Stimulated activated CD4-positive, alpha-beta T cell treated with anti-CD3 and anti-CD28 coated beads, Interleukin-4, amount 100 ng/mL, for 24 hours (primary cell): Measurements from ENCODE around the gene KDM6A.
A peak's percentile ranks its signal among the peaks of the same experiment; 100 is the strongest.
"Not testable (repeated sequence)": the region's sequence is repeated elsewhere in the genome, so short reads cannot be mapped to it uniquely, and the experiment has no call there.

Source experiments
- DNase-seq: peaks from one replicate; pipeline ENCODE4 v3.0.0-alpha.2; 2020

The KDM6A gene

DNA sequence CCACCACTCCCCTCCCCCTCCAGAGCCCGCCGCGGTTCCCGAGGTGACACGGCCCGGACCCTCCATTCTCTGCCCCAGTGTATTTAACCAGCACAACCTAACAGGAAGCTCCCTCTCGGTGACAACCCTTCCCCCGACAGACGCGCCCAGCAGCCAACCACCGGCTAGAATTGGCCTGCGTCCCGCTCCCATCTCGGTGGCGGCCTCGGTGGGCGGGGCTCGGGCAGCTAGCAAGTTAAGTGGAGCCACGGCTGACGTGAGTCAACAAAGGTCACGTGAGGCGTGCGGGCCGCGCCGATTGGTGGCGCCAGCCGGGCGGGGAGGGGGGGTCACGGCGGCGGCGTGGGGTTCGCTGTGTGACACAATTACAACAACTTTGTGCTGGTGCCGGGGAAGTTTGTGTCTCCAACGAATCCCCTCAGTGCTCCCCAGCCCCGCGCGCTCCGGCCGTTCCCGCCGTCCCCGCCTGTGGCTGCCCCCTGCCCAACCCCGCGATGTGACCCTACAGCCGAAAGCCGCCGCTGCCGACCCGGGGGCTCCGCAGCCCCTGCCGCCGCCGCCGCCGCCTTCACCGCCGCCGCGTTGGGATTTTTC, at the start of gene KDM6A:
KDM6A (plus strand) TSS at position 368 of the 594 bp plus-strand sequence. CDS start 364 bp downstream, outside the sequence.
- peak; percentile 95 for DNase-seq

DNA sequence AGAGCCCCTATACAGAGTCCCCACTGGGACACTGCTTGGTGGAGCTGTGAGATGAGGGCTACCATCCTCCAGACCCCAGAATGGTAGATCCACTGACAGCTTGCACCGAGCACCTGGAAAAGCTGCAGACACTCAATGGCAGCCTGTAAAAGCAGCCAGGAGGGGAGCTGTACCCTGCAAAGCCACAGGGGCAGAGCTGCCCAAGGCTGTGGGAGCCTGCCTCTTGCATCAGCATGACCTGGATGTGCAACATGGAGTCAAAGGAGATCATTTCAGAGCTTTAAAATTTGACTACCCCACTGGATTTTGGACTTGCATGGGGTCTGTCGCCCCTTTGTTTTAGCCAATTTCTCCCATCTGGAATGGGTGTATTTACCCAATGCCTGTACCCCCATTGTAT, 49.8 kb upstream of the KDM6A start:
- not testable (repeated sequence) for DNase-seq

DNA sequence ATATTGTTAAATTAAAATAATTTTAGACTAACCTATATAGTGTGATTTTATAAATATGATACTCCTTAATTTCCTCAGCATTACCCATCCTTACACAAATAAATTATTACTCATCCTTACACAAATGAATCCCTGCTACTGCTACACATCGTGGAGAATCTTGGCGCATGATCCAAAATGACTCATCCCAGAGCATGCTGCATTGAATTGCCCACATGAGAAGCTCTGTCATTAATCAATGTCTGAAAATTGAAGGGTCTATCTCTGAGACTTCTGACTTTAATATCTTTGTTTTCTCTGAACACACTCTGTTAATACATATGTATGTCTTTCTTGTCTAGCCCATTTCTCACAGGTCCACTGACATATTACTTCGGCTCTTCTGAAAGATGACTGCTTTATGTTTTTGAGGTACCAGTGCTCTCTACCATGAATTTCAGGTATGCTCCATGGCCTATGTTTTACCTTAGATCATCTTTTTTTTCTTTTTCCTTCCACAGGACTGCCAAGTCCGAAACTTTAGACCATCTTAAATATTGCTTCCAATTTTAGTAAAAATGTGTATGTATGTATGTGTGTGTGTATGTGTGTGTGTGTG, 44.9 kb upstream of the KDM6A start:
- no peak for DNase-seq

GRCh38 chrX:44829832-44830231, 43.2 kb upstream of the KDM6A start:
- no peak for DNase-seq

GRCh38 chrX:44842550-44843317, 30.3 kb upstream of the KDM6A start:
- no peak for DNase-seq

- DNase-seq, result no peak
These were observed 29.7 kb upstream of the KDM6A start for GRCh38 chrX:44843318-44843702.

- DNase-seq, result no peak
These were observed 29.2 kb upstream of the KDM6A start, which contains the start of gene DUSP21 for GRCh38 chrX:44843753-44844152. TSS of gene DUSP21 (plus strand) at chrX:44844021. CDS start at chrX:44844133, 112 bp downstream.

- no peak for DNase-seq
These were observed 28.8 kb upstream of the KDM6A start for GRCh38 chrX:44844204-44844603.

DNA sequence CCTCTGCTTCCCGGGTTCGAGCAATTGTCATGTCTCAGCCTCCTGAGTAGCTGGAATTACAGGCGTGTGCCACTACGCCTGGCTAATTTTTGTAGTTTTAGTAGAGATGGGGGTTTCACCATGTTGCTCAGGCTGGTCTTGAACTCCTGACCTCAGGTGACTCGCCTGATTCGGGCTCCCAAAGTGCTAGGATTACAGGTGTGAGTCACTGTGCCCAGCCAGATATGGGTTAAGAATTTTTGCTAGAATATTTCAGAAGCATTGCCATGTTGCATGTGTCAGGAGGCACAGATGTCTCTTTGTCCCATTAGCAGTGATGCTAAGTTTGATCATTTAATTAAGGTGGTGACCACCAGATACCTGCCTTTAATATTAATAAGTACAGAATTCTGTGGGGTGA, 22.1 kb upstream of the KDM6A start:
- DNase-seq, result not testable (repeated sequence)

DNA sequence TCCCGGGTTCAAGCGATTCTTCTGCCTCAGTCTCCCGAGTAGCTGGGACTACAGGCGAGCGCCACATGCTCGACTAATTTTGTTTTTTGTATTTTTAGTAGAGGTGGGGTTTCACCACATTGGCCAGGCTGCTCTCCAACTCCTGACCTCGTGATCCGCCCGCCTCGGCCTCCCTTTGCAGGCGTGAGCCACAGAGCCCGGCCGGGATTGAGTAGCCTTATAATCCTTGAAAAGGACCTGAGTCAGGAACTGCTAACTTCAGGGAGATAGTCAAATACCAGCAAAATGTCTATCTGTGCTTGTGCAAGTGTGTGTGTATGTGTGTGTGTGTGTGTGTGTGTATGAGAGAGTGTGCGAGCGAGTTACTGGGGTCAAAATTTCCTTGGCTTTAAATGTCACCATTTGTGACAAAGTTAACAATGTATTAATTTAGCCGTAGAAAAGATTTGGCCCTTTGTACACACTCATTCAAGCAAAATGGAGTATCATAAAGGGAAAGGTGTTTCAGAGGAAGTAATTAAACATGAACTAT, 1.8 kb upstream of the KDM6A start:
- no peak for DNase-seq

DNA sequence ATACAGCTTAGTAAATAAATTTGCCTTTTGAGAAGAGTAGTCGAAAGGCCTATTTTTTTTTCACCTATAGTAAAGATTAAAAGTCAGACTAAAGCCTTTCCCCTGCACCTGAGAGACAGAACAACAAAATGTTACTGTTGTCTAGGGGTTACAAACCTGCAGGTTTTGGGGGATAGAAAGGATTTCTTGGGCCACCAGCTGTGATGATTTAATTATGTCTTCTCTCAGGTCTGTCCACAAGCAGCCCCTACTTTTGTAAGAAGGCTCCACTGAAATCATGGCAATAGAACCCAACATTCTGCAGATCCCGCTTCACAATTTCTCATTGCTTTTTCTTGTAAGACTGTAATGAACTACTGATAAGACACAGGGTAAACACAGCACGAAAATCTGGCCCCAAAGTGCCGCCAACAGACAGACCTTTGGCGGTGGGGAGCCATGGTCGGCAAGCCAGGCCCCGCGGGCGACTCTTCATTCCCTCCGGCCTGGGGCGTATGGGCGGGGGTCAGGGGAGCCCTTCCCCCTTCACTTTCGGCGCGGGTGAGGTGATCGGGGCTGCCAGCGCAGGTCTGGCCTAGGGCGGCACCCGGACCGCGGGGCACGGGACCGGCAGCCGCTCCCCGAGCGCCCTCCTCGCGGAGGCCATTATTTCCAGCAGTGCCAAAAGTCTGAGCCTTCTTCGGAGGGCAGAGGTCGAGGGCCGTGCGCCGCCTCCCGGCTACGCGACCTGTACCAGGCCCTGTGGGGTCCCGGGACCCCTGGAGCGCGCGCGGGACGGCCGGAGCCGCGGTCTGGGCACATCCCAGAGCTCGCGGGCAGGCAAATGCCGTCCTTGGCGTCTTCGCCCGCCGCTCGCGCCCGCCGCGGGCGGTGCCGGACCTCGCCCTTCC, 812 bp upstream of the KDM6A start:
- DNase-seq, result peak; percentile 24

DNA sequence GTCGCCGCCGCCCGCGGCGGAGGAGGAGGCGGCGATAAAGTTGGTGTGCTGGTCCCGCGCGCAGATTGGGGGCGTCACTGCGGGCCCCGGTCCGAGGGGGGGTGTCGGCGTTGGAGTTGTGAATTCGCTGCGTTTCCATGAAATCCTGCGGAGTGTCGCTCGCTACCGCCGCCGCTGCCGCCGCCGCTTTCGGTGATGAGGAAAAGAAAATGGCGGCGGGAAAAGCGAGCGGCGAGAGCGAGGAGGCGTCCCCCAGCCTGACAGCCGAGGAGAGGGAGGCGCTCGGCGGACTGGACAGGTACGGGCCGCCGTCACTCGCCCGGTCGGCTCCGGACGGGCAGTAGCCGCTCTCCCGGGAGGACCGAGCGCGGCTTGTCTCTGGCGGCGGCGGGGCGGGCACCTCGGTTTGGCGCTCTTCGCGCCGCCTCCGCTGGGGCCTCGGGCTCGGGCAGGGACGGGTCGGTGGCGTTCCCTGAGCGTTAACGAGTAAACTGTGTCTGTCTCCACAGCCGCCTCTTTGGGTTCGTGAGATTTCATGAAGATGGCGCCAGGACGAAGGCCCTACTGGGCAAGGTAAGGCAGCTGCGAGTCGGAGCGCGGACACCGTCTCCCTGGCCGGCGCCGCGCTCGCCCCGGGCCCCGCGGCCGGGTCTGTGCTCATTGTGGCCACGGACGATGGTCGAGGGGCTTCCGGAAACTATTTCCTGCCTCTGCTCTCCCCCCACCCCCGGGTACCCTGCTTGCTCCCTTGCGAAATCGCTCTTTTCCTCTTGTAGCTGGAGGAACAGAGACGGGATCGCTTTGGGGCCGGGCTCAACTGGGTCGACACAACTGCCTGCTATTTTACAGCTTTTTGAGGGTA, 658 bp downstream of the KDM6A start:
- DNase-seq, result peak; percentile 34

DNA sequence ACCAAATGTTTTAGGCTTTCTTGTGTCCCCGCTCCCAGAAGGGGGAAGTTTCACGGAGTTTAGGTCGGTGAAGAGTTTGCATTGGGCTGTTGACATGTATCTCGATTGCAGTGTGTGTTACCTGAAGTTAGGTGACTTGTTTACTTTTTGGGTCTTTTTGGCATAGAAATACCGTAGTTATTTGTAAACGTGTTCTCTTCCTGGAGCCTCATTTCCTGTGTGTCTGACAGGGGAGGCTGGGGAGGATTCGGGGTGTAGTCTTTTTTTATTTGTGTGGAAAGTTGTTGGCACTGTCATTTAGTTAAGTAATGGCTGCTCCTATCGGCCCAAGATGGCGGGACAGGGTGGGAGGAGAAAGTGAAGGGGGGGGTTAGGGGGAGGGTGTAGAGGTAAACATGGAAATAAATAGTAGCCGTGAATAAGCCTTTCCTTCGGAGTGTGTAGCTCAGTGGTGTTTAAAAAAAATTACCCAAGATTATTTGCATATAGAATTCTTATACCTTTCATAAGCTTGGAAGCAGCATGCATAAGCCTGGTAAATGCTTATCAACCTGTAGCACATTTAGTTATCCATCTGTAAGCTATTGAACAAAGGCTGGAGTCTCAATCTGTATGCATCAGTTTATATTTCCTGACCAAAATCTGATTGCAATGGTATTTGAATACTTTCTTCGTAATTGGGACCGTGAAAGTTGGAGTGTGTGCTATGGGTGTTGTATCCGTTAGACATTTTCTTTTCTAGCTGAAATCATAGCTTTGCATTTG, 1.6 kb downstream of the KDM6A start:
- peak; percentile 55 for DNase-seq

DNA sequence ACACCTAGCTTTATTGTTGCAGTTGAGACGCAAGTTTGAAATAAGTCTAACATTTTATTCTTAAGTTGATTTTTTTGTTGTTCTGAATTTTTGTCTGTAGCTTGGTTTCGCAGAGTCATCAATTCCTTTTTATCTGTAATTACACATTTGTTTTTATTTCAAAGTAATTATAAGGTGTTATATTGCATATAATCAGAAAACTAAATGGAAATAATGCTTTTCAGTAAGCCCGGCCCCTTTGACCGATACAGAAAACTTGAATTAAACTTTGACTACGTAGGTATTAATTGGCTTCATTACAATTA, 2.1 kb downstream of the KDM6A start:
- DNase-seq, result no peak

GRCh38 chrX:44876086-44876485, 3.1 kb downstream of the KDM6A start:
- no peak for DNase-seq

GRCh38 chrX:44876767-44877166, 3.8 kb downstream of the KDM6A start:
- DNase-seq, result no peak

- no peak for DNase-seq
These were observed 5.8 kb downstream of the KDM6A start for GRCh38 chrX:44878780-44879179.

DNA sequence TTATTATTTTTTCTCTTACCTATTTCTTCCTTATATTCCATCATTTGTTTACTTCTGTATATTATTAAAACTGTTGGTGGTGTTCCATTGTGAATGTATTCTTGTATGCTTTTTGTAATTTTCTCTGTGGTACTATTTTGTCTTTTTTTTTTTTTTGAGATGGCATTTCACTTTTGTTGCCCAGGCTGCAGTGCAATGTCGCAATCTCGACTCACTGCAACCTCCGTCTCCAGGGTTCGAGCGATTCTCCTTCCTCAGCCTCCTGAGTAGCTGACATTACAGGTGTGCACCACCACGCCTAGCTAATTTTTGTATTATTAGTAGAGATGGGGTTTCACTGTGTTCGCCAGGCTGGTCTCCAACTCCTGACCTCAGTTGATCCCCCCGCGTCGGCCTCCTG, 8.6 kb downstream of the KDM6A start:
- no peak for DNase-seq

- no peak for DNase-seq
These were observed 9.6 kb downstream of the KDM6A start for GRCh38 chrX:44882635-44883034.

DNA sequence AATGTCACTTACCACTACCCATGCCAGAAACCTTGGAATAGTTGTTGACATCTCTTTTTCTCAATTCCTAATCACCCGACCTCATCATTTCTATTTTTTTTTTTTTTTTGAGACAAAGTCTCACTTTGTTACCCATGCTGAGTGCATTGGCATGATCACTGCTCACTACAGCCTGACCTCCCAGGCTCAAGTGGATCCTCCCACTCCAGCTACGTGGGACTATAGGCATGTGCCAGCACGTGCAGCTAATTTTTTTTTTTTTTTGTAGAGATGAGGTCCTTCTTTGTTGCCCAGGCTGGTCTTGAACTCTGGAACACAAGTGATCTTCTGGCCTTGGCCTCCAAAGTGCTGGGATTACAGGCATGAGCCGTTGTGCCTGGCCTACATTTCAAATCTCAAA, 12.0 kb downstream of the KDM6A start:
- no peak for DNase-seq

DNA sequence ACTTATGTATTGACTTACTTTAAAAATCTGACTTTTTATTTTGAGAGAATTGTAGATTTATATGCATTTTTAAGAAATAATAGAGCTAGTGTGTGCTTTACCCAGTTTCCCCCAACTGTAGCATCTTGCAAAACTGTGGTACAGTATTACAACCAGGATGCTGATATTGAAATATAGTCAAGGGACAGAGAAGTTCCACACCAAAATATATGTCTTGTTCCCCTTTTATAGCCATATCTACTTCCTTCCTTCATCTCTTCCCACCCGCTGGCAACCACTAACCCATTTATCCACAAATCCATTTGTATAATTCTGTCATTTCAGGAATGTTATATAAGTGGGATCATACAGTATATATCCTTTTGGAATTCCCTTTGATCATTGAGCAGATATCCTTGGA, 16.8 kb downstream of the KDM6A start:
- DNase-seq, result no peak
